ENCODE measurements around the gene OGFR. TPM values are rescaled to one million over a fixed set of nuclear protein-coding genes. Genes with fewer than 3 reads are reported as not detected.
A peak's percentile ranks its signal among the peaks of the same experiment; 100 is the strongest.
"Not testable (repeated sequence)": the region's sequence is repeated elsewhere in the genome, so short reads cannot be mapped to it uniquely, and the experiment has no call there.

Gene OGFR
- total RNA-seq, 1 experiment from 2014 or later: 65.2 TPM

DNA sequence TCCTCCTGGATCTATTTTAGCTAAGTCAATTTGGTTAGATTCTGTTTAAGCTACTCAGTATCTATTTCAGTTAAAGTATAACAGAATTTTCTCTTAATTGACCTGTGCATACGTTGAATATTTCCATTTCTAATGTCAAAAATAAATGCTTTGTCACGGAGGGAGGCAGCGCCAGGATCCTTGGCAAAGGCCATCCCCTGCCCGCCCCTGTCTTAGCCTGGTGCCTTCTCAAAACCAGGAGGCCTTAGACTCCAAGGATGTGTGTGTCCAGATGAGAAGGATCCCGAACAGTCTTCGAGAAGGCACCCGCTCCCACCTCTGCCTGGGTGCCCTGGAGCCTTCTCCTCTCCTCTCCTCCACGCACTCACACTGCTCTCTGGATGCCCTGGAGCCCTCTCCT is 34.6 kb downstream of the OGFR start:
- no peak for DNase-seq (ENCODE audit: low read depth, low spot score)

DNA sequence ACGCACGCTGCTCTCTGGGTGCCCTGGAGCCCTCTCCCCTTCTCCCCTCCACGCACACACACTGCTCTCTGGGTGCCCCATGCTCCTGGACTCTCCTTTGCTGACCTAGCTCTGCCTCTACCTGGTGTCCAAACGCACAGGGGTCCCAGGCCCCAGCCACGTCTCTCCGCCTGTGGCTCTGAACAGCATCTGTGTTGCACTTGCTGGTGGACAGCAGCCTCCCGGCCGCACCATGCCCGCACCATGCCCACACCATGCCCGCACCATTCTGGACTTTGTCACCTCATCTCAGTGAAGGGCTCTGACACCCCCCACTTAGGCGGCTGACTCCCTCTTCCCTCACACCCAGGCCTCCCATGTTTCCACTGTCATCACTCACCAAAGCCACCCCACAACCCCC is 35.2 kb downstream of the OGFR start:
- no peak for DNase-seq (ENCODE audit: low read depth, low spot score)

More for the DNA sequence above, 34.6 kb downstream of the OGFR start:
- in situ Hi-C loops (cut with HindIII; ENCODE audit: low pct_unique_long_range_greater_than_20kb, low sequenced_read_pairs): no loop called here

DNA sequence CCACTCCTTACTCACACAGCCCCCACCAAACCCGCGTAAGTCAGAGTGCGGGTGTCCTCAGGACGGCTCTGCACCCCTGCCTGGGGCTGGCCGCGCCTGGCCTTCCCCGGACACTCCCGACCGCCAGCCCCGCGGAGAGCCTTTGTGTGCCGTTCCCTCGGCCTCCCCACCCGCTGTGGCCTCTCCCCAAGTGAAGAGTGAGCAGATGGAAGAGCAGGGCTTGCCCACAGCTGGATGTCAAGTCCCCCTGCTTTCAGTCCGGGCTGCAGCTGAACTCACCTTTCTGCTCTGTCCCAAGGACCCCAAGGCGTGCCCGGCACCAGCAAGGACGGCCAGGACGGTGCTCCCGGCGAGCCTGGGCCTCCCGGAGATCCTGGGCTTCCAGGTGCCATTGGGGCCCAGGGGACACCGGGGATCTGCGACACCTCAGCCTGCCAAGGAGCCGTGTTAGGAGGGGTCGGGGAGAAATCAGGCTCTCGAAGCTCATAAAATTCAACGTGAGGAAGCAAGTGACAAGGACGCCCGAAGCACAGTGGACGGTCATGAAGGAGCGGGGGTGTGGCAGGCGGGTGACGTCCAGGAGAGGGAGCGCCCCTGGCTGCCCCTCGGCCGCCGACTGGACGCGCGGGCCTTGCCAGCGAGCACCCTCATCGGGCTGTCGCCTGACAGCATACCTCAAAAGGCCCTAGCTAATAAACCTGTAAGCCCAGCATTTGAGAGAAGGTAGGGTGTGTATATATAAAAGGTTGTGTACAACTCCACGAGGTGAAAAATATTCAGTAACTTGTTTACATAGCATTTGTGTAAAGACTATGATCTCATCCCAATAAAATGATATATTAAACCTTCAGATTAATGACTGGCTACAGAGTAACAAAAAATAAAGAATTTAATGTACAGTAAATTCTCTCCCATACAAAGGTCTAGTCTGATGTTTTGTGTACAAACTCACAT is 35.9 kb downstream of the OGFR start:
- DNase-seq (ENCODE audit: low read depth, low spot score): no peak
- in situ Hi-C loops (cut with HindIII; ENCODE audit: low pct_unique_long_range_greater_than_20kb, low sequenced_read_pairs): no loop called here

More for the DNA sequence above, 35.2 kb downstream of the OGFR start:
- in situ Hi-C loops (cut with HindIII; ENCODE audit: low pct_unique_long_range_greater_than_20kb, low sequenced_read_pairs): no loop called here

DNA sequence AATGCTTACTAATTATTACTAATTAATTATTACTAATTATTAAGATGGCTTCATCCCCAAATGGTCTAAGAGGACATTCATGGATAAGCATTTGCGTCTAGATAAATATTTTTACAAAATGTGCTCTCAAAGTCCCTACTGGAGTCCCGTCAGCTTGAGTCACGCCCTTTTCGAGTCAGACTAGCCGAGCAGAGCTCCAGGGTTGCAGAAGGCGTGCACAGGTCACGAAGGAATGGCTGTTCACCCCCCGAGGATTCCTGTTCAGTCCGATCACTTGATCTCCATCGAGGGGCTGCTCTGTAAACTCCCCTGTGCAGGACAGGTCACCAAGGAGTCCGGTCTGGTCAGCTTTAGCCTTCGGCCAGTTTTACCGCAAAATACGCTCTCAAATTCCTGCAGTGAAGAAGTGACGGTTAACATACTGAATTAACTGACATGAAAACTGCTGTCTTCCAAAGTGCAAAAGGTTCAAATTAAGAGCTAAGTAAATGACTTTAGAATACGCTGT is 37.1 kb downstream of the OGFR start:
- DNase-seq (ENCODE audit: low read depth, low spot score): no peak
- in situ Hi-C loops (cut with HindIII; ENCODE audit: low pct_unique_long_range_greater_than_20kb, low sequenced_read_pairs): no loop called here

DNA sequence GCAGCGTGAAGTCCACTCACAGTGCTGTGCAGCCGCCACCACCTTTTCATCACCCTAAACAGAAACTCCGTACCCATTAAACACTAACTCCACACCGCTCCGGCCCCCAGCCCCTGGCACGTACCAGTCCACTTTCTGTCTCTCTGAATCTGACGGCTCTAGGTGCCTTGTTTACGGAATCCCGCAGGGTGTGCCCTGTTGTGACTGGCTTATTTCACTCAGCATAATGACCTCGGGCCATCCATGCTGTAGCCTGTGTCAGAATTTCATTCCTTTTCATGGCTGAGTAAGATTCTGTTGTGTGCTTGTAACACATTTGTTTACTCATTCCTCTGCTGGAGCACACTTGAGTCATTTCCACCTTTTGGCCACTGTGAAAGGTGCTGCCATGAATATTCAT is 39.0 kb downstream of the OGFR start:
- in situ Hi-C loops (cut with HindIII; ENCODE audit: low pct_unique_long_range_greater_than_20kb, low sequenced_read_pairs): no loop called here
- no peak for DNase-seq (ENCODE audit: low read depth, low spot score)

DNA sequence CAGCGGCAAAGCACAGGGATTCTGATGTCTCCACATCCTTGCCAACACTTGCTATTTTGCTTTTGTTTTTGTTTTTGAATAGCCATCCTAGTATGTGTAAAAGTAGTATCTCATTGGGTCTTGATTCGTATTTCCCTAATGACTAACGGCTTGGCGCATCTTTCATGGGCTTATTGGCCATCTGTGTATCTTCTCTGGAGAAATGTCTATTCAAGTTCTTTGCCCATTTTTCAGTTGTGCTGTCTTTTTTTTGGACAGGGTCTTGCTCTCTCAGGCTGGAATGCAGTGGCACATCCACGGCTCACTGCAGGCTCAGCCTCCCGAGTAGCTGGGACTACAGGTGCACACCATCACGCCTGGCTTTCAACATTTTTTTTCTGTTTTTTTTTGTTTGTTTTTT is 39.5 kb downstream of the OGFR start:
- in situ Hi-C loops (cut with HindIII; ENCODE audit: low pct_unique_long_range_greater_than_20kb, low sequenced_read_pairs): no loop called here
- DNase-seq (ENCODE audit: low read depth, low spot score): no peak

DNA sequence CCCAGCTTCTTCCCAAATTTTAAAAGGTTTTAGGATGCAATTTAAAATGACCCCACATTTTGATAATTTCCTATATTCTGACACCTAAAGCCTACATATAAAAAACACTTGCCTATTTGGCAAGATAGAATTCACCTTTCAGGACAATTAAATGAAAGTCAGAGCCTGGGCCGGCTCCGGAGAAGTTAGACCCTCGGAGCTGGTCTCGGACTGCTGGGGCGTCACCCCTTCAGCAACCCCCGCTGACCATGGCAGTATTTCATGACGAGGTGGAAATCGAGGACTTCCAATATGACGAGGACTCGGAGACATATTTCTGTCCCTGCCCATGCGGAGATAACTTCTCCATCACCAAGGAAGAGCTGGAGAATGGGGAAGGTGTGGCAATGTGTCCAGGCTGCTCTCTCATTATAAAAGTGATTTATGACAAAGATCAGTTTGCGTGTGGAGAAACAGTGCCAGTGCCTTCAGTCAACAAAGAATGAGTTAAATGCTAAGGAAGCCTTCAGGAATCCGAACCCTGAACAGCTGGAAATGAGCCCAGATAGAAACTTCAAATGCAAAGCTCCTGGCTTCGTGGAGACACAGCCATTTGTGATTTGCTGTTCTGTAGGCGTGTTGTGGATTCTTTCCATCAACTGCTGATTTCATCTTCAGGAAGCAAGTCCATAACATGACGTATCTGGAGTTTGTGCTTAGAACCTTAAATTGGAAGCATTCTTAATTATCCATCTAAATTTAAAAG is 41.0 kb downstream of the OGFR start:
- in situ Hi-C loops (cut with HindIII; ENCODE audit: low pct_unique_long_range_greater_than_20kb, low sequenced_read_pairs): no loop called here
- DNase-seq (ENCODE audit: low read depth, low spot score): no peak

DNA sequence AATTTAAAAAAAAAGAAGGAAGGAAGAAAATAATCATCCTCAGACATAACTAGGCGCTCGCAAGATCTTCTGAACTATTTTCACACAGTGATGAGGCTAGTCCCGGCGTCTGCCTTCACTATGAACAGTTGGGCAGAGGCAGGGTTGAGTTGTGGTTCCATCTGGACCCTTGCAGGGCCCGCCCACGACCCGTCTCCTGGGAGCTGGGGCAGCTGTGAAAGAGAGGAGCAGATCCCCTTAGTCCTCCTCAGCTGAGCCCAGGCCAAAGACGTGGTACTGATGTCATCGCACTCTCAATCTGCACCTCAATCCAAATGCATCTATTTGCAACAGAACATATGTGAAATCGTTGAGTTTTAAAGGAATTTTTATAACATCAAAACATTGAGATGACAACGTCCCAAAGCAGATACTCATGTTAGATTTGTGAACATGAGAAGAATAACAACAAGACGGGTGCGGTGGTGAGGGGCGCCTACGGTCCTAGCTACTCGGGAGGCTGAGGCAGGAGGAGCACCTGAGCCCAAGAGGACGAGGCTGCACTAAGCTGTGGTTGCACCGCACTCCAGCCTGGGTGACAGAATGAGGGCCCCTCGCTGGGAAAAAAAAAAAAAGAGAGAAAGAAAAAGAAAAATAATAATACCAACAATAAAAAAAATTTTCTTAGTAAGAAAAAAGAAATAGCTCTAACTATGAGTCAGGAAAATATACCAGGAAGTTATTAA is 41.7 kb downstream of the OGFR start:
- in situ Hi-C loops (cut with HindIII; ENCODE audit: low pct_unique_long_range_greater_than_20kb, low sequenced_read_pairs): no loop called here
- no peak for DNase-seq (ENCODE audit: low read depth, low spot score)

DNA sequence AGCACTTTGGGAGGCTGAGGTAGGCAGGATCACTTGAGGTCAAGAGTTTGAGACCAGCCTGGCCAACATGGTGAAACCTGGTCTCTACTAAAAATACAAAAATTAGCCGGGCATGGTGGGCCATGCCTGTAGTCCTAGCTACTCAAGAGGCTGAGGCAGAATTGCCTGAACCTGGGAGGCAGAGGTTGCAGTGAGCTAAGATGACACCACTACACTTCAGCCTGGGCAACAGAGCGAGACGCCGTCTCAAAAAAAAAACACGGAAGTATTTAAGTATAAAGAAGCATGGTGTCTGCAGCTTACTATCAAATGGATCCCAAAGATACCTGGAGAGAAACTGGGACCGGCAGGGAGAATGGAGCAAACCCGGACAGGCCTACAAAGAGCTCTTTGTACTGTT is 44.3 kb downstream of the OGFR start:
- DNase-seq (ENCODE audit: low read depth, low spot score); in situ Hi-C loops (cut with HindIII; ENCODE audit: low pct_unique_long_range_greater_than_20kb, low sequenced_read_pairs): not testable (repeated sequence)

DNA sequence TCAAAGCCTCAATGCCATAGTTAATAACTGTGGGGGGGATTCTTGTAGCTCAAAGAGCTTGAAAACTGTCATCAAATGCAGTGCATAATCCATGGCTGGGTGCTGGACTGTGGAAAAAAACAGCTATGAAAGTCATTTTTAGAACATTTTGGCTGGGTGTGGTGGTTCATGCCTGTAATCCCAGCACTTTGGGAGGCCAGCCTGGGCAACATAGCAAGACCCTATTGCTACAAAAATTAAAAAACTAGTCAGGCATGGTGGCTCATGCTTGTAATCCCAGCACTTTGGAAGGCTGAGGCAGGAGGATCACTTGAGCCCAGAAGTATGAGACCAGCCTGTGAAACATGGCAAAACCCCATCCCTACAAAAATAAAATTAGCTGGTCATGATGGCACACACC is 44.8 kb downstream of the OGFR start:
- in situ Hi-C loops (cut with HindIII; ENCODE audit: low pct_unique_long_range_greater_than_20kb, low sequenced_read_pairs): no loop called here
- DNase-seq (ENCODE audit: low read depth, low spot score): no peak

DNA sequence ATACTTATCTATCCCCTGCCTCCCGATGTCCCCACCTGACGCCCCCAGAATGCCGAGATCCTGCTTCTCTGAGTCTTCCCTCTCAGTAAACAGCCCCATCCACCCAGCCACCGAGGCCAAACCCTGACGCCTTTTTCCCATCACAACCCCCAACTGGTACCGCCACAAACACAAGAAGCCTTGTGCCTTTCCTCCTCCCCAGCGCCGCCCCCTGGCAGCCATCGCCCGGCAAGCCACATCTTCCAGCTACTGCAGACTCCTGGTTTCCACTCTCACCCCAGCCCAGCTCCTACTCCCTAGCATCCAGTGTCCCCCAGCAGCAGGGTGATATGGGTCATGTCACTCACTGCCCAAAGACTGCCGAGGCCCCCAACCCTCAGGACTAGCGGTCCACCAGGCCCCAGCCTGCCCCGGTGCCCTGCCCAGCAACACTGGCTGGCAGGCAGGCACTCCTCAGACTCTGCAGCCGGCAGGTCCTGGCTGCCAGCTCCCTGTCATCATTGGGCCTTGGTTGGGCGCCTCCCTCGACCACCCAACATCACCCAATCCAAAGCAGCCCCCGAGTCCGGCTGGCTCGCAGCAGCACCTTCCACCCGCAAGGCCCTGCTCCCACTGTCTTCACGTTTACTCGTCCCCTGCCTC is 45.8 kb downstream of the OGFR start:
- in situ Hi-C loops (cut with HindIII; ENCODE audit: low pct_unique_long_range_greater_than_20kb, low sequenced_read_pairs): no loop called here
- DNase-seq (ENCODE audit: low read depth, low spot score): peak; percentile 56

DNA sequence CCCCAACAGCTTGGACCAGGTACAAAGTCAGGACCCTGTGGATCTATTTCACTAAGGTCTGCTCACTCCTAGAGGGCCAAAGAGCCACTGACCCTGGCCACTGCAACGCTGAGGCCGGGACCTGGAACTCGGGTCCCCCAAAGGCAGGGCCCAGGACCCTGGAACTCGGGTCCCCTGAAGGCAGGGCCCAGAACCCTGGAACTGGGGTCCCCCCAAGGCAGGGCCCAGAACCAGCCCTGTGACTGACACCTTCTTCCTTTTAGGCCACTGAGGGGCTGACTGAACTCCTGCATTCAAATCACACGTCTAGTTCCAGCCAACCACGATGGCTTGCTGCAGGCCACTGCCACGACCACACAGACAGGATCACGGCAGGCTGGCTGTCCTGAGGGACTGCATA is 47.6 kb downstream of the OGFR start:
- no peak for DNase-seq (ENCODE audit: low read depth, low spot score)
- in situ Hi-C loops (cut with HindIII; ENCODE audit: low pct_unique_long_range_greater_than_20kb, low sequenced_read_pairs): no loop called here

DNA sequence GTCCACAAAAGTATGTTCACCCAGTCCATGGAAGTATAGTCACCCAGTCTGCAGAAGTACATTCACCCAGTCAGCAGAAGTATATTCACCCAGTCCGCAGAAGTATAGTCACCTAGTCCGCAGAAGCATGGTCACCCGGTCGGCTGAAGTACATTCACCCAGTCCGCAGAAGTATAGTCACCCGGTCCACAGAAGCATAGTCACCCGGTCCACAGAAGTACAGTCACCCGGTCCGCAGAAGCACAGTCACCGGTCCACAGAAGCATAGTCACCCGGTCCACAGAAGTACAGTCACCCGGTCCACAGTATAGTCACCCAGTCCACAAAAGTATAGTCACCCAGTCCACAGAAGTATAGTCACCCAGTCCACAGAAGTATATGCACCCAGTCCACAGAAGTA is 48.2 kb downstream of the OGFR start:
- in situ Hi-C loops (cut with HindIII; ENCODE audit: low pct_unique_long_range_greater_than_20kb, low sequenced_read_pairs): no loop called here
- no peak for DNase-seq (ENCODE audit: low read depth, low spot score)

DNA sequence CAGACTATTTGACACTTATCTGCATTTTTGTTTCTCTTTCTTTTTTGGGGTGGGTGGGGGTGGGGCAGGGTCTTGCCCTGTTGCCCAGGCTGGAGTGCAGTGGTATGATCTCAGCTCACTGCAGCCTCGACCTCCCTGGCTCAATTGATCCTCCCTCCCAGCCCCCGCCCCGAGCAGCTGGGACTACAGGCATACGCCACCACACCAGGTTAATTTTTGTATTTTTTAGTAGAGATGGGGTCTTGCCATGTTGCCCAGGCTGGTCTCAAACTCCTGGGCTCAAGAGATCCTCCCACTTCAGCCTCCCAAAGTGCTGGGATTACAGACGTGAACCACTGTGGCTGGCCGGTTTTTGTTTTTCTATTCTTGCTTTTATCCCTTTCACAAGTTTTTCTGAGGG is 48.7 kb downstream of the OGFR start:
- DNase-seq (ENCODE audit: low read depth, low spot score); in situ Hi-C loops (cut with HindIII; ENCODE audit: low pct_unique_long_range_greater_than_20kb, low sequenced_read_pairs): not testable (repeated sequence)

DNA sequence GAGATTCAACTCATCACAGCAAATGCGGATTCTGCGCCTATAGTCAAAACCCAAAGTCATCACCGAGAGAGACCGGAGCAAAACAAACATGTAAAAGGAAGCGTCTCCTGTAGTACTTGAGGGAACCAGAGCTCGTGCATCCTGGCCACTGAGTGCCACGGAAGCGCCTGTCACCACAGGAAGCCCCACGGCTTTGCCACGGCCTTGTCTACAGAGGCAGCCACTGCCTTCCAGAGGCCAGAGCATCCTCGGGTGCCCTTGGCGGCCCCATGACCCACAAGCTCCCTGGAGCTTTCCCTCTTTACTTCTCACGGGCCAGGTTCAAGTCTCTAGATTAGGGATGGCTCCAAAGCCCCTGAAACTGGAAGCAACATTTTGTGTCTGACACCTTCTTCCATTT is 49.5 kb downstream of the OGFR start:
- DNase-seq (ENCODE audit: low read depth, low spot score): no peak
- in situ Hi-C loops (cut with HindIII; ENCODE audit: low pct_unique_long_range_greater_than_20kb, low sequenced_read_pairs): no loop called here

DNA sequence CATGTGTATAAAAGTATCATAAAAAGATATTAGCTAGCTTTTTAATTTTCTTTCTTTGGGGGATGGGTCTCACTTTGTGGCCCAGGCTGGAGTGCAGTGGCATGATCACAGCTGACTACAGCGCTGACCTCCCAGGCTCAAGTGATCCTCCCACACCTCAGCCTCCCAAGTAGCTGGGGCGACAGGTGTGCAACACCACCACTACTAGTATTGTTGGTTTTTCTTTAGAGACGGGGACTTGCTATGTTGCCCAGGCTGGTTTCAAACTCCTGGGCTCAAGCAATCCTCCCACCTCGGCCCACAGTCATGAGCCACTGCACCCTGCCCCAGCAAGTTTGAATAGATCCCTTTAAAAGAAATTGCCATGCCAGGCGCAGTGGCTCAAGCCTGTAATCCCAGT is 50.5 kb downstream of the OGFR start:
- no peak for DNase-seq (ENCODE audit: low read depth, low spot score)
- in situ Hi-C loops (cut with HindIII; ENCODE audit: low pct_unique_long_range_greater_than_20kb, low sequenced_read_pairs): no loop called here

DNA sequence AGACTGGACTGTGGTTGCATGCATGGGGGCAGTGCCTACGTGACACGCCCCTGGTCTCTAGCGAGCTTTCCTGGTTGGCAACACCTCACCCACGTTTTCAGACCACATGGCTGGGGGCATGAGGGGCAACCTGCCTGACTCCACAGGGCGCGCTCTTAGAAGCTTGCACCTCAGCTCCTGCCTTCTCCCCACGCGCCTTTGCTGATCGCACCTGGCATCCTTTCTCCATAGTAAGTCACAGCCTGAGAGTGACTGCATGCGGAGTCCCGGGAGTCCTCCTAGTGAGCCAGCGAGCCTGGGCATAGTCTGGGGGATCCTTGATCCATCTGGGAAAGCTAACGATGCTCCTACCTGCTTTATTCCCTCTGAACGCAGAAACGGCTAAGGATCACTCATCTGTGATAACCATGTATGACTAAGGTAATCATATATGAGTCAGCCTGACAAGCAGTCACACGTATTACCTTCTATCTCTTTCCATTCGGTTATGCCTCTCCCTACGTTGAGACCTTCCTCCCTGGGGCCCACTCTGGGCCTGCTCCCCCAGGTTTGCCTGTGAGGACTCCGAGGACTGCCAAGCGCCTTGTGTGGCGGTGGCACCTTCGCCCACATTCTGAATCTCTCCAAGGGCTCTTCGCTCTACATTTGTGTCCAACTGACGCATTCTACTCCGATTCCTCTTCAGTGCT is 52.4 kb downstream of the OGFR start:
- in situ Hi-C loops (cut with HindIII; ENCODE audit: low pct_unique_long_range_greater_than_20kb, low sequenced_read_pairs): no loop called here

More for the DNA sequence above, 52.4 kb downstream of the OGFR start:
- no peak for DNase-seq (ENCODE audit: low read depth, low spot score)

Measured in SK-MEL-5 (cell line).